Measurements from ENCODE around the gene SCN1A.

Gene SCN1A

DNA sequence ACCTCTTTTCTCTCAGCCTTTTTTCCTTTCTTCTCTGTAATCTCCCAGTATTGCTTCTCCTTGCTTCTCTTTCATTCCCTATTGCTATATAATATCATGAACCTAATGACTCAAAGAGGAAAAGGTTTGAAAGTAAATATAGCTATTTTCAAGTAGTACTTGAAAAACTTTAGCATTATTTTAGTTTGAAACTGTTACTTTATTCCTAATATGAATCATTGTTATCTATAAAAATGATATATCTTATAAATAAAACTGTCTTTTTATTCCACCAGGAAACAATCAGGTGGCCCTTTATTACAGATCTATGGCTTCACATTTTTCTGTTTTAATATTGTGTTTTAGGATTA, 311 bp upstream of the SCN1A start:
- H3K4me3 ChIP-seq (replicated peaks; ENCODE audit: low read depth, low read length): no peak overlapping the region
- DNase-seq (ENCODE audit: extremely low read depth, low read depth): no peak
- TF ChIP-seq, protein P1, sequence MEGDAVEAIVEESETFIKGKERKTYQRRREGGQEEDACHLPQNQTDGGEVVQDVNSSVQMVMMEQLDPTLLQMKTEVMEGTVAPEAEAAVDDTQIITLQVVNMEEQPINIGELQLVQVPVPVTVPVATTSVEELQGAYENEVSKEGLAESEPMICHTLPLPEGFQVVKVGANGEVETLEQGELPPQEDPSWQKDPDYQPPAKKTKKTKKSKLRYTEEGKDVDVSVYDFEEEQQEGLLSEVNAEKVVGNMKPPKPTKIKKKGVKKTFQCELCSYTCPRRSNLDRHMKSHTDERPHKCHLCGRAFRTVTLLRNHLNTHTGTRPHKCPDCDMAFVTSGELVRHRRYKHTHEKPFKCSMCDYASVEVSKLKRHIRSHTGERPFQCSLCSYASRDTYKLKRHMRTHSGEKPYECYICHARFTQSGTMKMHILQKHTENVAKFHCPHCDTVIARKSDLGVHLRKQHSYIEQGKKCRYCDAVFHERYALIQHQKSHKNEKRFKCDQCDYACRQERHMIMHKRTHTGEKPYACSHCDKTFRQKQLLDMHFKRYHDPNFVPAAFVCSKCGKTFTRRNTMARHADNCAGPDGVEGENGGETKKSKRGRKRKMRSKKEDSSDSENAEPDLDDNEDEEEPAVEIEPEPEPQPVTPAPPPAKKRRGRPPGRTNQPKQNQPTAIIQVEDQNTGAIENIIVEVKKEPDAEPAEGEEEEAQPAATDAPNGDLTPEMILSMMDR (IDR thresholded peaks at IDR 0.05; ENCODE audit: low read depth, low read length, missing control alignments): no peak

DNA sequence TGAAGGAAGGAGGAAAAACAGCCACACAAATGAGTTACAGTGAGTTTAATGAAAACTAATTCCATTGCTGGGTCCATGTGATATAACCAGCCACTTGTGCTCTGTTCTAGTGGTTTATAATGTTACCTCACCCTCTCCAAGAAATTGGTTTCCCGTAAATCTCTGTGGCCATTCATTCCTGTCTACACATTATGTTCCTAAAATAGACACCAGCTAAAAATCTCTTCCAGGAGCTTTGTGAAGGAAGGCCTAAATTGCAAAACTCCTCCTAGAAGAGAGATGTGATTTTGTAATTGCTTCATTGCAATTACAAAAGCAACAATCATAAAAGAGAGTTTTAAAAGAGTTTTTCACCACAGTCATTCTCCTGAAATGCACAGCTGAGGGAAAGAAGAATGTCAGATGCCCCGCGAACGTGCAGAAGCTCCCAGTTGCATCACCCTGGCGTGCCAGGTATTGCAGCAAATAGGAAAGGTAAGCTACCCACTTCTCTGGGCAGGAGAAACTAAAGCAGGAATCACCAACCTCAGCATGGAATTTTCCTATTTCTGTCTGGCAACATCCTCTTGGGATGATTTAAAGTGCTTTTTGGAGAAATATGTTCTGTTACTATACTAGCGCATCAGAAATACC, 1.7 kb downstream of the SCN1A start:
- H3K4me3 ChIP-seq (replicated peaks; ENCODE audit: low read depth, low read length): no peak overlapping the region
- no peak for DNase-seq (ENCODE audit: extremely low read depth, low read depth)
- TF ChIP-seq, protein P1 (IDR thresholded peaks at IDR 0.05; ENCODE audit: low read depth, low read length, missing control alignments): no peak

DNA sequence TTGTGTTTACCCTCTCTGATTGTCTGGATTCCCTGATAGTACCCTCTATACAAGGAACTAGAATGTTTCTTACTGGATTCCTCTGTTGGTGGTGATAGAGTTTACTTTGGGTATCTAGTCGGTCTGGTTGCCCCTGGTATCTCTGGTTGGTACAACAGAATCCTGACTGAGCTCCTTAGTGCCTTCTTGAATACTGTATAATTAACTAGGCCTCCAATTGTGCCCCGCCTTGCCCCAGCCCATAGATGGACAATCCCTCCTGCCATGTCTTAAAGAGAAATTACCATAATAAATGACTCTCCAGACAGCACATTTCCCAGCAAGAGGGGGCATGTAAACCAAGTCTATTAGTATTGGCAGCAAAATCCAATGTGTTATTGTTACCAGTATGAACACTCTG, 2.3 kb downstream of the SCN1A start:
- DNase-seq (ENCODE audit: extremely low read depth, low read depth): no peak
- TF ChIP-seq, protein P1 (IDR thresholded peaks at IDR 0.05; ENCODE audit: low read depth, low read length, missing control alignments): no peak
- H3K4me3 ChIP-seq (replicated peaks; ENCODE audit: low read depth, low read length): no peak overlapping the region

DNA sequence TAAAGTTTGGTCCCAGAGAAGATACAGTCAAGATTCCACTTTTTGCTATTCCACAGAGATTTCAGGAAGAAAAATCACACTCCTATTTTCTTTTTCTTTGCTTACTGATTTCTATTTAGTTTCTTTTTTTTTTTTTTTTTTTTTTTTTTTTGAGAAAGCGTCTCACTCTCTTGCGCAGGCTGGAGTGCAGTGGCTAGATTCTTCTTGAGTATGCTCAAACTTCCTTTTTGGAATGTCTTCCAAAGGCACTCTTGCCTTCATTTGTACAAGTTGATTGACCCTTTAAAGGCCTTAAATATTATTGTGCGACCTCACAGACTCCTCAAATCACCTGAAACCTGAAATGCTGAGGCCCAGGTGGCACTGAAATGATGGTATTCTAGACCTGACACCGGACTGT, 9.6 kb downstream of the SCN1A start:
- TF ChIP-seq, protein P1 (IDR thresholded peaks at IDR 0.05; ENCODE audit: low read depth, low read length, missing control alignments): no peak
- no peak overlapping the region for H3K4me3 ChIP-seq (replicated peaks; ENCODE audit: low read depth, low read length)
- no peak for DNase-seq (ENCODE audit: extremely low read depth, low read depth)

DNA sequence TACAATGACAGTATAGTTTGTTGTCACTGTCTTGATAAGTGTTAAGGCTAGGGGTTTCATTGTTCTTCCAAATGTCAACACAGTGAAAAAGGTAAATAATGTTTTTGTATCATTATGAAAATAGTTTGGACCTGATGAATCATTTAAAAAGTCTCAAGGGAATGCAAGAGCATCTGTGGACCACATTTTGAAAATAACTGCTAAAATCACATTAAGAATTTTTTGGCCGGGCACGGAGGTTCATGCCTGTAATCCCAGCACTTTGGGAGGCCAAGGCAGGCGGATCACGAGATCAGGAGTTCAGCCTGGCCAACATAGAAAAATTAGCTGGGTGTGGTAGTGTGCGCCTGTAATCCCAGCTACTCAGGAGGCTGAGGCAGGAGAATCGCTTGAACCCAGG, 10.3 kb downstream of the SCN1A start:
- no peak overlapping the region for H3K4me3 ChIP-seq (replicated peaks; ENCODE audit: low read depth, low read length)
- TF ChIP-seq, protein P1 (IDR thresholded peaks at IDR 0.05; ENCODE audit: low read depth, low read length, missing control alignments): no peak
- no peak for DNase-seq (ENCODE audit: extremely low read depth, low read depth)

DNA sequence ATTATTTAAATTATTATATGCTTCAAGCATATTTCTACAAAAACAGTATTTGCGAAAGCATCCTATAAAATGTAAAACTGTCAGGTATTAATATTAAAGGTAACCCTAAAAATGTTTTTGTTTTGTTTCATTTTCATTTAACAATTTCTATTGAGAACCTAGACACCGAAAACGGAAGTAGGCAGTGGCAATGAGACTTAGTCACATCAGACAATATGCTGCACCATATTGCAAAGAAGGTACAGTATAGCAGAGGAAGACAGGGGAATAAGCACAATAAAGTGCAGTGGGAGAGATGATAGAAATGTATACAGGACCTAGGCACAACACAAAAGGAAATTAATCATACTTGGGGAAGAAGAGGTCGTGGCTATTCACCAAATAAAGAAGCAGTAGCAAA, 12.2 kb downstream of the SCN1A start:
- H3K4me3 ChIP-seq (replicated peaks; ENCODE audit: low read depth, low read length): no peak overlapping the region
- TF ChIP-seq, protein P1 (IDR thresholded peaks at IDR 0.05; ENCODE audit: low read depth, low read length, missing control alignments): no peak
- DNase-seq (ENCODE audit: extremely low read depth, low read depth): no peak

DNA sequence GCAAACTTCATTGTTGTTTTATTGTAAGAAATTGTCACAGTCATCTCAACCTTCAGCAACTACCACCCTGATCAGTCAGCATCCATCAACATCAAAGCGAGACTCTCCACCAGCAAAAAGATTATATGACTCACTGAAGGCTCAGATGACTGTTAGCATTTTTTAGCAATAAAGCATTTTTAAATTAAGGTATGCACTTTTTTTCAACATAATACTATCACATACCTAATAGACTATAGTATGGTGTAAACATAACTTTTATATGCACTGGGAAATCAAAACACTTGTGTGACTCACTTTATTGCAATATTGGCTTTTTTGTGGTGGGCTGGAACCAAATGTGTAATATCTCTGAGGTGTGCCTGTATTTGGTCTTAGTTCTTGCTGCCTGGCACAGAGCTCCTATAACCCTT, 15.6 kb downstream of the SCN1A start:
- H3K4me3 ChIP-seq (replicated peaks; ENCODE audit: low read depth, low read length): no peak overlapping the region
- DNase-seq (ENCODE audit: extremely low read depth, low read depth): no peak
- TF ChIP-seq, protein P1 (IDR thresholded peaks at IDR 0.05; ENCODE audit: low read depth, low read length, missing control alignments): no peak
